ENCODE measurements around the gene PTPRN2. TPM values are rescaled to one million over a fixed set of nuclear protein-coding genes. Genes with fewer than 3 reads are reported as not detected.

PTPRN2 gene
- total RNA-seq, 1 donor from 2014 or later: 0.72 TPM

- no peak for DNase-seq (ENCODE audit: low spot score)
Observed at GRCh38 chr7:158270856-158271413, 316.7 kb downstream of the PTPRN2 start.

GRCh38 chr7:158270106-158270775 lies 317.4 kb downstream of the PTPRN2 start:
- DNase-seq (ENCODE audit: low spot score): no peak

DNA sequence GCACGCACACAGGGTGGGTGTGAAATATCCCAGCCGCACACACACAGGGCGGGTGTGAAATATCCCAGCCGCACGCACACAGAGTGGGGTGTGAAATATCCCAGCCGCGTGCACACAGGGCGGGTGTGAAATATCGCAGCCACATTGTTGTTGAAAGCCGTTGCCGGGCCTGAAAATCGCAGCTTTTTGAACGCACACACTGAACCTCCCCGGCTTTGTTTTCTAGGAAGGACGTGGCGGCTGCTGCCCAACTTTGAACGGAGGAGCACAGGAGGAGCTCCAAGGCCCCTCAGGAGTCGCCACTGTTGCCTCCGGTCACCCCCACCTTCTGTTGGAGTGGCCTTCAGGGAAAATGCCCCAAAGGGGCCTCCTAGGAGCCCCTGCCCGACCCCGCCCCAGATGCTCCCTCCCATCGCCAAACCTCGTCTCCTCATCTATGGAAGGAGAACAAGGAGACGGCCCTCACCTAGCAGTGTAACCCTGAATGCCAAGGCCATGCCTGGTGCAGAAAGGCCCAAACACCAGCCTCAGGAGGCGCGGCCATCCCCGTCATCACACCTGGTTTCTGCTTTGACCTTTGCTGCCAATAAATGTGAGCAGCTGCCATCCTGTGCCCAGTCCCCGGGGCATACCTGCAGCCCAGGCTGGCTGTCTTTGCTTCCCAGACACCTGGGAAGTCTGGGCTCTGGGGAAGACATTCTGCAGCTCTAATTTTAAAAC lies 318.6 kb downstream of the PTPRN2 start:
- no peak for DNase-seq (ENCODE audit: low spot score)

GRCh38 chr7:158267742-158268435 lies 319.7 kb downstream of the PTPRN2 start:
- no peak for DNase-seq (ENCODE audit: low spot score)

GRCh38 chr7:158266817-158267741 lies 320.5 kb downstream of the PTPRN2 start:
- DNase-seq (ENCODE audit: low spot score): no peak

- no peak for DNase-seq (ENCODE audit: low spot score)
Observed at GRCh38 chr7:158266426-158266816, 321.2 kb downstream of the PTPRN2 start.

DNA sequence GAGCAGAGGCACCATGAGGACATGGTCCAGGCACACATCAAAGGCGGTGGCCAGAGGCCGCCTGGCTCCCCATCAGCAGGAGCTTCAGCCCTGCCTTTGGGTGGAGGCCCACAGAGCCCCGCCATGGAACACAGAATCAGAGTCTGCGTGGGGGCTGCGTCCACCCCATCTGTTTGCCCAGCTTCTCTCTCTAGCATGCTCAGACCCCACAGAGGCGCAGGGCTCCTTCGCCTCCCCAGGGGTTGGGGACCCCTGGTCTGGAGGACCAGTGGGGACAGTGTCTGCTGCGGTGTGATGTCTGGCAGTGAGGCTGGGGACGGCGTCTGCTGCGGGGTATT lies 321.9 kb downstream of the PTPRN2 start:
- no peak for DNase-seq (ENCODE audit: low spot score)

GRCh38 chr7:158264881-158265742 lies 322.5 kb downstream of the PTPRN2 start:
- DNase-seq (ENCODE audit: low spot score): no peak

GRCh38 chr7:158263964-158264748 lies 323.5 kb downstream of the PTPRN2 start:
- no peak for DNase-seq (ENCODE audit: low spot score)

DNA sequence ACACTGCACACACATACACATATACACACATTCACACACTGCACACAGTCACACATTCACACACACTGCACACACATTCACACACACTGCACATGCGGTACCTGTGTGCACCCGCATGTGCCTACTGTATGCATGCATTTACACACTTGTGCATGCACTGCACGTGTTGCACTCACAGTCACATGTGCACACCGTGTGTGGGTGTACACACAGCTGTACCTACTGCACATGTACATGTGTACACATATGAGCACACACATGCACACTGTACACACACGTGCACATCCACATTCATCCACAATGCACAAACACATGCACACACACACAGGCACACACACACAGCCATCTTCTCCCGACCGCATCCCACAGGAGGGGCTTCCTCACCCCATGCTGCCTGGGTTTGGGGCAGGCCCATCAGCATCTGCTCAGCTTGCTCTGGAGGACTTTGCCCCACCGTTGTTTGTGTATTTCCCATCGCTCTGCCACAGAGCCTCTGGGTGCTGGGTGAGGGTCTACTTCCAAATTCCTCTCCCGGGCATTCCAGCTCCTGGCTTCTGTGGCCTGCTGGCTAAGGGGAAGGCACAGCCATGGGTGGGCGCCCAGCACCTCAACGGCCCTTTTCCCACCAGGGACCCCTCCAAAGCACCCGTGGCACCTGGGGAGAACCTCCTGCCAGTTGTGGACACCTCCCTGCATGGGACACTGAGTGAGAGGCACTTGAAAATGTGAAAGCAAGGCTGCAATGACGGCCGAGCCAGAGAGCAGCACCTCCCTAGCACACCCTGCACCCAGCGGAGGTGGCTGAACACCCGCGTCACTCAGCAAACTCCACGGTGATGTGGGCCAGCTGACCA lies 324.3 kb downstream of the PTPRN2 start:
- no peak for DNase-seq (ENCODE audit: low spot score)

DNA sequence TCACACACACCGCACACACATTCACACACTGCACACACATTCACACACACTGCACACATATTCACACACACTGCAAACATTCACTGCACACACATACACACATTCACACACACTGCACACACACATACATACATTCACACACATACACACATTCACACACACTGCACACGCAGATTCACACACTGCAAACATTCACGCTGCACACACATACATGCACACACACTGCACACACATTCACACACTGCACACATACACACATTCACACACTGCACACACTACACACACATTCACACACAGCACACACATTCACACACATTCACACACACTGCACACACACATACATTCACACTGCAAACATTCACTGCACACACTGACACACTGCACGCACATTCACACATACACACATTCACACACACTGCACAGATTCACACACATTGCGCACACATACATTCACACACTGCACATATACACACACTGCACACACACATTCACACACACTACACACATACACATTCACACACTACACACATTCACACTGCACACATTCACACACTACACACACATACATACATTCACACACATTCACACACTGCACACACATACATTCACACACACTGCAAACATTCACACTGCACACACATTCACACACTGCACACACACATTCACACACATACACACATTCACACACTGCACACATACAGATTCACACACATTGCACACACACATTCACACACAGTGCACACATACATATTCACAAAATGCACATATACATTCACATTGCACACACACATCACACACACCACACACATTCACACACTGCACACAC lies 325.1 kb downstream of the PTPRN2 start:
- no peak for DNase-seq (ENCODE audit: low spot score)

DNA sequence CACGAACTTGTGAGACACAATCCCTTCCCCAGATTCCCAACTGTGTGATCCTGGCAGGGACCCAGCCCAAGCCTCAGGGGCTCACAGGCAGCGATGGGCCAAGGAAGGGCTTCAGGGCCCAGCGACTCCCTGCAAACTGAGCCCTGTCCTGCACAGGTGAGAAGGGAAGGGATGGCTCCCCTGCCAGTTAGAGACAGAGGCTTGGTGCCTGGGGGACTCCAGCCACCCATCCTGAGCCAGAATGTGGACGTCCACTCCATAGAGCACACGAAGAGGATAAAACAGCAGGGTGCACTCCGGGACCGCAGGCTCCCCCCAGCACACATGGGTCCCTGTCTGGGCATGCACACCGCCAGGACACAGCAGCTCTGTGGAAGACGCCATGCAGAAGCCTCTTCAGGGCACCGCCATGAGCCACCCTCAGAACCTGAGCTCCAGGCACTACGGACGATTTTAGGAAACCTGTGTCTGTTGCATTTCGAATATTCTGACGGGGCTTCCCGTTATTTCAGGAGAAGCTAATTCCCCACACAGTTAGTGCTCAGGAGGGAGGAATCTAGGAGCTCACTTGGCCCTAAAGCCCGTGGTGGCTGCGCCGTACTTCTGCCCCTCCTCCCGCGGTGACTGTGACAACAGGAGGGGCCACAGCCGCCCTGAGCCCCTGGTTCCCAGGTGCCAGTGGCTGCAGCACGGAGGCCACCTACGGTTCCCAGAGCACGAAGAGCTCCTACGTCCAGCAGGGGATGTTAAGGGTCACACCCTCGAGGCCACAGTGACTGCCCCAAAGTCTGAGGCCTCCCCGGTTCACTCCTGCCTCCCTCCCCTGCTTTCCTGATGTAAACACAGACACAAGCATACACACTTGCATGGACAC lies 326.0 kb downstream of the PTPRN2 start:
- no peak for DNase-seq (ENCODE audit: low spot score)

- DNase-seq (ENCODE audit: low spot score): no peak
Observed at GRCh38 chr7:158260567-158261361, 326.9 kb downstream of the PTPRN2 start.

DNA sequence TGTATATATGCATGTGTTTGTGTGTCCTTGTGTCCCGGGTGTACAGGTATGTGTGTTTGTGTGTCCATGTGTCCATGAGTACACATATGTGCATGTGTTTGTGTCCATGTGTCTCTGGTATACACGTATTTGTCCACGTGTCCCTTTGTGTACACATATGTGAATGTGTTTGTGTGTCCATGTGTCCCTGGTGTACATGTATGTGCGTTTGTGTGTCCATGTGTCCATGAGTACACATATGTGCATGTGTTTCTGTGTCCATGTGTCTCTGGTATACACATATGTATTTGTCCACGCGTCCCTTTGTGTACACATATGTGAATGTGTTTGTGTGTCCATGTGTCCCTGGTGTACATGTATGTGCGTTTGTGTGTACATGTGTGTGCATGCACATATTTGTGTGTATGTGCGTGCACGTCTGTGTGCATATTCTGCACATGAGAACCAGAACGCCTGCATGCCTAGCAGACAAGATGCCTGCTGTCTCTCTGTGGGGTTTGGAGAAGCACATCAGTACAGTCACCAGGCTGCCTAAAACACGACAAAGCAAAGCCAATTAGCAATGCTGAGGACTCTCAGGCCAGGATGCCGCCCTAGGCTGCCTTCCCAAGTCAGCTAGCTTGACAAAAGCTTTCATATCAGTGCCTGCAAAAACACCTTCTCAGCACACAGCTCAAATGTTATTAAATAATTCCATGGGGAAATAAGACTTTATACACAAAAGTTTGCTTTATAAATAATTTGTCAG lies 327.8 kb downstream of the PTPRN2 start:
- no peak for DNase-seq (ENCODE audit: low spot score)

GRCh38 chr7:158259141-158259540 lies 328.5 kb downstream of the PTPRN2 start:
- no peak for DNase-seq (ENCODE audit: low spot score)

All from umbilical cord (tissue), 2 donors.